CD4-positive, alpha-beta T cell (primary cell): ENCODE results near the gene TEPSIN. TPM values are rescaled to one million over a fixed set of nuclear protein-coding genes. Genes with fewer than 3 reads are reported as not detected.

ENCODE experiments used
- ATAC-seq: fragments of 200-7000 bp; cut with Tn5 transposase; one replicate; pipeline ENCODE4 v1.10.0; 2022; ENCODE audit warnings: mild to moderate bottlenecking; ENCODE audit not compliant: poor library complexity
- CTCF ChIA-PET: fragments of 350-600 bp; sonication (Branson Sonifier 250); formaldehyde crosslinking; loops from one replicate; lab custom pipeline; 2021; ENCODE audit warnings: antibody characterized with exemption, inconsistent platforms; lab: Charles Lee
- POLR2A ChIA-PET: fragments of 350-600 bp; sonication (Branson Sonifier 250); formaldehyde crosslinking; loops from one replicate; lab custom pipeline; 2021; ENCODE audit warnings: antibody characterized with exemption, inconsistent platforms; lab: Charles Lee
- DNase-seq, 14 experiments: peaks; one replicate each; pipeline ENCODE4 v3.0.0-alpha.2; 2013 to 2020; ENCODE audit warnings: mixed read lengths in 2 of 14
- H3K27ac ChIP-seq, 2 donors: one replicate each; pipeline versions ENCODE4 v1.5.1 to v1.7.0; 2013; ENCODE audit warnings: low read length in 2 of 2, low read depth in 1 of 2, mild to moderate bottlenecking in 1 of 2
- H3K27me3 ChIP-seq, 2 experiments: 1 replicate in 1 of 2; 2 replicates in 1 of 2; pipeline versions ENCODE4 v1.6.1 to v1.7.0; 2013; ENCODE audit warnings: low read length in 2 of 2, control low read depth in 1 of 2, mild to moderate bottlenecking in 1 of 2, moderate library complexity in 1 of 2; ENCODE audit not compliant: insufficient read depth in 2 of 2, control insufficient read depth in 1 of 2
- H3K36me3 ChIP-seq: one replicate; pipeline ENCODE4 v1.6.1; 2013; ENCODE audit warnings: low read length, control low read depth; ENCODE audit not compliant: insufficient read depth
- H3K4me1 ChIP-seq: one replicate; pipeline ENCODE4 v1.6.1; 2013; ENCODE audit warnings: low read length, control low read depth; ENCODE audit not compliant: insufficient read depth
- H3K4me3 ChIP-seq: one replicate; pipeline ENCODE4 v1.5.1; 2013; ENCODE audit warnings: mild to moderate bottlenecking, low read length, moderate library complexity
- H3K9me3 ChIP-seq, 2 experiments: 1 replicate in 1 of 2; 2 replicates in 1 of 2; pipeline versions ENCODE4 v1.6.1 to v1.7.0; 2013; ENCODE audit warnings: low read length in 2 of 2, mild to moderate bottlenecking in 2 of 2, control low read depth in 1 of 2, moderate library complexity in 1 of 2; ENCODE audit not compliant: control insufficient read depth in 1 of 2, insufficient read depth in 1 of 2
- H3K27ac Mint-ChIP-seq: one replicate; pipeline ENCODE4 v1.8.0; 2020; ENCODE audit warnings: mixed read lengths
- H3K27me3 Mint-ChIP-seq: one replicate; pipeline ENCODE4 v1.8.0; 2021; ENCODE audit warnings: mixed read lengths
- H3K36me3 Mint-ChIP-seq: one replicate; pipeline ENCODE4 v1.8.0; 2021; ENCODE audit warnings: low read depth, mixed read lengths
- H3K4me1 Mint-ChIP-seq: one replicate; pipeline ENCODE4 v1.8.0; 2021; ENCODE audit warnings: low read depth, mixed read lengths
- H3K4me3 Mint-ChIP-seq: one replicate; pipeline ENCODE4 v1.8.0; 2020; ENCODE audit warnings: mild to moderate bottlenecking, mixed read lengths
- H3K9me3 Mint-ChIP-seq: one replicate; pipeline ENCODE4 v1.8.0; 2020; ENCODE audit warnings: mixed read lengths
- CTCF ChIP-seq: fragments of 200-600 bp; IDR thresholded peaks from one replicate; pipeline ENCODE4 v1.8.0; 2022; ENCODE audit warnings: antibody characterized with exemption, mild to moderate bottlenecking
- intact Hi-C, 2 experiments: fragments of 100-400 bp; cut with DNase I in 1 of 2; cut with micrococcal nuclease in 1 of 2; formaldehyde crosslinking; loops; one replicate each; pipeline versions ENCODE4 v1.15.1 to v1.9.0; 2023 to 2025; cut with DNase I, micrococcal nuclease
- total RNA-seq, 174 experiments: library from RNA in 2 of 174; stranded (reverse) in 2 of 174; gene quantifications; one replicate each; pipeline ENCODE4 v1.2.3 and lab custom pipeline; 2021 to 2026

Gene TEPSIN
- total RNA-seq, 2 experiments from 2014 or later = 68.2 to 74.4 TPM

- no peak for DNase-seq
- no peak for TF ChIP-seq CTCF
- Mint-ChIP-seq H3K4me1 (no peaks in the 10 kb centered on the region), H3K9me3 (no peaks in the 10 kb centered on the region), H3K4me3 (no peak overlapping the region), H3K27me3 (no peaks in the 10 kb centered on the region), H3K27ac (no peak overlapping the region), H3K36me3 (no peaks in the 10 kb centered on the region)
- intact Hi-C loops = no loop called here
- Histone ChIP-seq H3K27ac (no peak overlapping the region), H3K4me1 (no peaks in the 10 kb centered on the region), H3K4me3 (no peak overlapping the region), H3K9me3 (peaks cover 0 to 14% of the 10 kb centered on the region in 2 experiments), H3K36me3 (no peaks in the 10 kb centered on the region), H3K27me3 (peaks cover 0 to 2% of the 10 kb centered on the region in 2 experiments)
- ATAC-seq = no peak
- ChIA-PET CTCF (no interaction called here), POLR2A (no interaction called here)
Observed at GRCh38 chr17:81182596-81182995, 56.3 kb downstream of the TEPSIN start.

- peaks cover 0 to 2% of the 10 kb centered on the region in 2 experiments for H3K27me3 ChIP-seq
- TF ChIP-seq CTCF = no peak
- intact Hi-C loops = no loop called here
- Mint-ChIP-seq H3K4me3 (no peak overlapping the region), H3K27me3 (no peaks in the 10 kb centered on the region), H3K9me3 (no peaks in the 10 kb centered on the region), H3K4me1 (no peaks in the 10 kb centered on the region), H3K27ac (no peak overlapping the region), H3K36me3 (no peaks in the 10 kb centered on the region)
- H3K4me1 ChIP-seq = no peaks in the 10 kb centered on the region
- ATAC-seq (no peak), DNase-seq (no peak)
- H3K9me3 ChIP-seq = peaks cover 0 to 14% of the 10 kb centered on the region in 2 experiments
- no peak overlapping the region for H3K4me3 ChIP-seq
- ChIA-PET CTCF (no interaction called here), POLR2A (no interaction called here)
- H3K27ac ChIP-seq = no peak overlapping the region
- no peaks in the 10 kb centered on the region for H3K36me3 ChIP-seq
Observed at GRCh38 chr17:81181811-81182185, 57.1 kb downstream of the TEPSIN start.

- no peaks in the 10 kb centered on the region for H3K9me3 Mint-ChIP-seq
- Histone ChIP-seq H3K27ac (no peak overlapping the region), H3K4me3 (no peak overlapping the region), H3K4me1 (no peaks in the 10 kb centered on the region), H3K9me3 (peaks cover 0 to 14% of the 10 kb centered on the region in 2 experiments), H3K27me3 (peaks cover 0 to 2% of the 10 kb centered on the region in 2 experiments), H3K36me3 (no peaks in the 10 kb centered on the region)
- intact Hi-C loops = no loop called here
- no peaks in the 10 kb centered on the region for H3K27me3 Mint-ChIP-seq
- no peaks in the 10 kb centered on the region for H3K4me1 Mint-ChIP-seq
- ATAC-seq (no peak), DNase-seq (no peak)
- ChIA-PET CTCF (no interaction called here), POLR2A (no interaction called here)
- H3K27ac Mint-ChIP-seq = no peak overlapping the region
- no peaks in the 10 kb centered on the region for H3K36me3 Mint-ChIP-seq
- no peak for TF ChIP-seq CTCF
- no peak overlapping the region for H3K4me3 Mint-ChIP-seq
Observed at GRCh38 chr17:81180836-81181810, 57.7 kb downstream of the TEPSIN start.
